Activated CD8-positive, alpha-beta T cell treated with anti-CD3 and anti-CD28 coated beads for 36 hours (primary cell): Measurements from ENCODE around the gene SPATS2L. TPM values are rescaled to one million over a fixed set of nuclear protein-coding genes. Genes with fewer than 3 reads are reported as not detected.
A peak's percentile ranks its signal among the peaks of the same experiment; 100 is the strongest.

ENCODE experiments used
- ATAC-seq: fragments of 200-7000 bp; cut with Tn5 transposase; one replicate; pipeline ENCODE4 v1.10.0; 2021; ENCODE audit warnings: mild to moderate bottlenecking, moderate library complexity
- CTCF ChIA-PET: fragments of 350-600 bp; sonication (Branson Sonifier 250); formaldehyde crosslinking; loops from one replicate; lab custom pipeline; 2021; ENCODE audit warnings: antibody characterized with exemption; lab: Charles Lee
- POLR2A ChIA-PET: fragments of 350-600 bp; sonication (Branson Sonifier 250); formaldehyde crosslinking; loops from one replicate; lab custom pipeline; 2021; ENCODE audit warnings: antibody characterized with exemption; lab: Charles Lee
- DNase-seq: peaks from one replicate; pipeline ENCODE4 v3.0.0-alpha.2; 2020
- H3K27ac Mint-ChIP-seq: one replicate; pipeline ENCODE4 v1.8.0; 2021; ENCODE audit warnings: mild to moderate bottlenecking, mixed read lengths
- H3K27me3 Mint-ChIP-seq: one replicate; pipeline ENCODE4 v1.8.0; 2021; ENCODE audit warnings: mixed read lengths
- H3K36me3 Mint-ChIP-seq: one replicate; pipeline ENCODE4 v1.8.0; 2021; ENCODE audit warnings: low read depth, mixed read lengths
- H3K4me1 Mint-ChIP-seq: one replicate; pipeline ENCODE4 v1.8.0; 2021; ENCODE audit warnings: low read depth, mixed read lengths
- H3K4me3 Mint-ChIP-seq: one replicate; pipeline ENCODE4 v1.8.0; 2021; ENCODE audit warnings: mild to moderate bottlenecking, moderate library complexity, mixed read lengths
- H3K9me3 Mint-ChIP-seq: one replicate; pipeline ENCODE4 v1.8.0; 2021; ENCODE audit warnings: mixed read lengths
- intact Hi-C: fragments of 100-400 bp; cut with micrococcal nuclease; formaldehyde crosslinking; loops from one replicate; pipeline ENCODE4 v1.10.0; 2022
- total RNA-seq, 2 experiments: library from RNA; stranded (reverse); gene quantifications; one replicate each; pipeline ENCODE4 v1.2.3, GENCODE V29; 2021
- TF ChIP-seq, protein P1 (sequence below): fragments of 200-600 bp; IDR thresholded peaks from one replicate; pipeline ENCODE4 v1.8.0; 2022; ENCODE audit warnings: antibody characterized with exemption, mild to moderate bottlenecking

Gene SPATS2L
- total RNA-seq, 2 experiments from 2014 or later = 5.7 to 9.0 TPM

DNA sequence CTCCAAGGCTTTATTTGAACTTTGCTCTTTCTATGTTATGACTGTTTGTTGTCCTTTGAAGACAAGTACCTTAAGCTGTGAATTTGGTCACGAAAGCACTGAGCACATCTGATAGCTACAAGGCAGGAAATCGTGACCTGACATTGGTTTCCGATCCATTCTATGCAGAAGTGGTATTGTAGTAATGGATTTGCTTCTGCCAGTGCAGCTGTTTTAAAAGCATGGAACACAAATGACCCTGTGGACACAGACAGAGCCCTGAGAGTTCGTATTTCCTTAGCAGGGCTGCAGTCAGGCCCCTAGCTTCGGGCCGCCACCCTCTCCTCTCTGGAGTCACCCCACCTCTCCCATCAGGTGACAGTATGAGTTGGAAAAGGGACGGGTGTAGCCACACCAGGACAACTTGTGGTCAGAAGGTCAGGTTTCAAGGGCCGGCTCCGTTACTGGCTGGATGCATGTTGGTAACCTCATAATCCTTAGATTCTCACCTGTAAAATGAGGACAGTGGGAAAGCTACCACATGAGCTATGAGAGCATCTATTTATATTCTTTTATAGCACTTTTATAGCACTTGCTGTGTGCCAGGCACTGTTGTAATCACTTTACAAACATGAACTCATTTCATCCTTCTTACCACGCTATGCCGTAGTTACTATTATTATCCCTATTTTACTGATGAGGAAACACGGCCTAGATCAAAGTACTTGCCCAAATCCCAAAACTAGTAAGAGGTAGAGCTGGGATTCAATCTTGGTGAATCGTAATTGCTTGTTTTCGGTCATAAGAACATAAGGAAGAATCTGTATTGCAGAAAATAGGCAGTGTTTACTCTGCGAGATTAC, 70.2 kb downstream of the SPATS2L start:
- ATAC-seq = peak; percentile 35
- POLR2A ChIA-PET = interaction anchor here (0.6 kb wide), 1 partner anchor 136 kb away, joined by 3 read pairs; no protein-coding TSS in a partner anchor
- peaks cover 49% of the 10 kb centered on the region for H3K4me1 Mint-ChIP-seq
- peak; percentile 18 for DNase-seq
- H3K36me3 Mint-ChIP-seq = no peaks in the 10 kb centered on the region
- TF ChIP-seq, protein P1, sequence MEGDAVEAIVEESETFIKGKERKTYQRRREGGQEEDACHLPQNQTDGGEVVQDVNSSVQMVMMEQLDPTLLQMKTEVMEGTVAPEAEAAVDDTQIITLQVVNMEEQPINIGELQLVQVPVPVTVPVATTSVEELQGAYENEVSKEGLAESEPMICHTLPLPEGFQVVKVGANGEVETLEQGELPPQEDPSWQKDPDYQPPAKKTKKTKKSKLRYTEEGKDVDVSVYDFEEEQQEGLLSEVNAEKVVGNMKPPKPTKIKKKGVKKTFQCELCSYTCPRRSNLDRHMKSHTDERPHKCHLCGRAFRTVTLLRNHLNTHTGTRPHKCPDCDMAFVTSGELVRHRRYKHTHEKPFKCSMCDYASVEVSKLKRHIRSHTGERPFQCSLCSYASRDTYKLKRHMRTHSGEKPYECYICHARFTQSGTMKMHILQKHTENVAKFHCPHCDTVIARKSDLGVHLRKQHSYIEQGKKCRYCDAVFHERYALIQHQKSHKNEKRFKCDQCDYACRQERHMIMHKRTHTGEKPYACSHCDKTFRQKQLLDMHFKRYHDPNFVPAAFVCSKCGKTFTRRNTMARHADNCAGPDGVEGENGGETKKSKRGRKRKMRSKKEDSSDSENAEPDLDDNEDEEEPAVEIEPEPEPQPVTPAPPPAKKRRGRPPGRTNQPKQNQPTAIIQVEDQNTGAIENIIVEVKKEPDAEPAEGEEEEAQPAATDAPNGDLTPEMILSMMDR = no peak
- no peaks in the 10 kb centered on the region for H3K27me3 Mint-ChIP-seq
- CTCF ChIA-PET = interaction anchor here (0.8 to 2.0 kb wide), 6 partner anchors 9 to 108 kb away, joined by 3 to 5 read pairs (median 4); no protein-coding TSS in a partner anchor
- no peak overlapping the region for H3K27ac Mint-ChIP-seq
- no peak overlapping the region for H3K4me3 Mint-ChIP-seq
- no peaks in the 10 kb centered on the region for H3K9me3 Mint-ChIP-seq
- intact Hi-C loops = no loop called here

DNA sequence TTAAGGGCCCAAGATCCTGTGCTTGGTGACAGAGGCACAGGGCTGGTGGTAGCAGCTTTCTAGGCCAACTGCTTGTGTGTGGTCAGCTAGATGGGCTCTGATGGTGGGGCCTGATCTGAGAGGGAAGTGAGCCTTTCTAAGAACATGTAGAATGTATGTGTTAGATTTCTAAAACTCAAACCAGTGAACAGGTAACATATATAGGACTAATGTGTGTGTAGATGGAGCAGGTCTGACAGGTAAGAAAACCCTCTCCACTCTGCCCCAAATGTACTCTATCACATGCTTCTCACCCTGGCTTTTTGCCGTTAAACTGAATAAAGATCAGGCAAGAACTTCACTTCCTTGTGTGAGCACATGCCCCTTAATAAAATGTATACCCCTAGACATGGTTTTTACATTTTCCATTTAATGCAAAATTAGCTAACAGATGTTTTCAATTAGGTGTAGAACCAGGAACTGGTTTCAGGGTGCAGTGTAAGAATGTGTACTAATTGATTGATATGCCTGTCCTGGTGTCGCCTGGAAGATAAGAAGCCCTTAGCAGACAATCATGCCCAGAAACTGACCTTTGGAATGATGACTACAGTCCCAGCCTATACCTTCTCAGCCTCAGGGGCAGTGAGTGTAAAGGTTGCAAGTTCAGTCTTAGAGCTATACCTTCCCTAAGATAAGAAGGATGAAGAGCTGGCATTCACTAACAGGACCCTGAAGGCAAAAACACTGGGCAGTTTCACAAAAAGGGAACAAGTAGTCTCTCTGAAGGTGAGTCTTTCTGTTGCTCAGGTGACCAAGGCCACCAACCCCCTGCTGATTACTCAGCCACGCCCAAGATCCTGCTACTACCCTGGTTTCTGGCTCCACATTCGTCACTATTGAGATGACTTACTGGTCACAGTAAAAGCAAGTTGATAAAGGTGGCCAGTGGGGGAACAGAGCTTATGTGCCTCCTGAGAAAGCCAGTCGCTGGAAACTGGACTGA, 71.2 kb downstream of the SPATS2L start:
- intact Hi-C loops = no loop called here
- peaks cover 48% of the 10 kb centered on the region for H3K4me1 Mint-ChIP-seq
- TF ChIP-seq, protein P1 = no peak
- no peak overlapping the region for H3K4me3 Mint-ChIP-seq
- no peak overlapping the region for H3K27ac Mint-ChIP-seq
- H3K9me3 Mint-ChIP-seq = no peaks in the 10 kb centered on the region
- no peaks in the 10 kb centered on the region for H3K27me3 Mint-ChIP-seq
- H3K36me3 Mint-ChIP-seq = no peaks in the 10 kb centered on the region
- ChIA-PET CTCF (interaction anchor here (1.3 to 2.0 kb wide), 2 partner anchors 93 to 107 kb away, joined by 3 to 5 read pairs; no protein-coding TSS in a partner anchor), POLR2A (interaction anchor here (1.4 kb wide), 1 partner anchor 28 kb away, joined by 4 read pairs; no protein-coding TSS in a partner anchor)
- DNase-seq (no peak), ATAC-seq (no peak)

DNA sequence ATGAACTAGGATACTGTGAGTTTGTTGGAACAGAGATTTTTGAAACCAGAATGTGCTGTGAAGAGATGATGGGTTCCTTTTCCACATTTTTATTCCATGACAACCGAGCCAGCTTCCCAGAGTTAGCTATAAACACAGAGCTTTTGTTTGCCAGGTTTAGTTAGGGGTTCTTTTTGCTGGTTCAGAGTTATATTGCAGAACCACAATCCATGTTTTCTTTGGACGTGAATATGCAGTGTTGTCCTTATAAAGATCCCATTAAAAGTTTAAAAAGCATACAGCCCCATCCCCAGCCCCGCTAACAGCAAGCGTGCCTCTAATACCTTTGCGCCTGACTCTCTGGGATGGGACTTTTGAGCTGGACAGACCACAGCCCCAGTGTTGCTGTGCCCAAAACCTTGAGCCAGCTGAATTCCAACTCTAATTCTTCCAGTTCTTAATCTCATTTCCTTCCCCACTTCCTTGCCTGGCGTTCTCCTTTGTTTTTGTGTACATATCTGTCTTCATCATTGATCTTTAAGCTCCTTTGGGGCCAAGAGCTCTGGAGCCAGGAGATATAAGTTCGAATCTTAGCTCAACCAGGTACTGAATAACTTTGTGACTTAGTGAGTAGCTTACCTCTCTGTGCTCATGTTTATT, 72.3 kb downstream of the SPATS2L start:
- Mint-ChIP-seq H3K4me3 (no peak overlapping the region), H3K9me3 (no peaks in the 10 kb centered on the region), H3K4me1 (peaks cover 47% of the 10 kb centered on the region), H3K27me3 (no peaks in the 10 kb centered on the region), H3K36me3 (no peaks in the 10 kb centered on the region), H3K27ac (no peak overlapping the region)
- TF ChIP-seq, protein P1 = no peak
- ATAC-seq (no peak), DNase-seq (no peak)
- ChIA-PET CTCF (interaction anchor here (1.3 kb wide), 1 partner anchor 393 kb away, joined by 3 read pairs; no protein-coding TSS in a partner anchor), POLR2A (interaction anchor here (1.4 kb wide), 1 partner anchor 27 kb away, joined by 4 read pairs; no protein-coding TSS in a partner anchor)
- intact Hi-C loops = no loop called here

DNA sequence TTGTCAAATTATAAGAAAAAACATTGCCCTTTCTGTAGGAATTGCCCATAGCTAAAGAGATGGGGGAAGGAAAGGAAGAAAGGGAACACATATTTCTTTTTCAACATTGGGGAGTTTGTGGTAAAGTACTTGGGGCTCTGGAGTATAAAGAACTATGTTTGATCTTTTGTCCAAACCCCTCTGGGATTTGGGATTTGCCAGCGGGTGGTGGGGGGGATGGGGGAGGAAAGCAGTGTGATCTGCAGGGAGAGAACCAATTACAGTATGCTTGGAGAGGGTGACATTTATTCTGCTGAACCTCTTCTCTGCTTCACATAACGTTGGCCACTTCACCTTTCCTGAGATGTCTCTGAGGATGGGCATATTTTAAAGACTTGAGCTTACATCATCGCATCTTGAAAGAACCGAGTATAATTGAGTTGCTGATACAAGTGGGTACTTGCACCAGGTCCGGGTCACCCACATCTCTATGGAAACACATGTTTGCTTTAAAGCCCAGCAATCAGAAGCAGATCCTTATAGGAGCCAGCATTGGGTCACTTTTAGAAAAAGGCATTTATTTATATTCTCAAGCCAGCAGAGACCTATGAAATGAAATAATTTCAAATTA, 73.1 kb downstream of the SPATS2L start:
- peaks cover 40% of the 10 kb centered on the region for H3K4me1 Mint-ChIP-seq
- POLR2A ChIA-PET = interaction anchor here (1.4 kb wide), 1 partner anchor 26 kb away, joined by 4 read pairs; no protein-coding TSS in a partner anchor
- TF ChIP-seq, protein P1 = no peak

More for the DNA sequence above, 73.1 kb downstream of the SPATS2L start:
- no peak overlapping the region for H3K4me3 Mint-ChIP-seq
- ATAC-seq (no peak), DNase-seq (no peak)
- H3K36me3 Mint-ChIP-seq = no peaks in the 10 kb centered on the region
- no peaks in the 10 kb centered on the region for H3K9me3 Mint-ChIP-seq
- no peaks in the 10 kb centered on the region for H3K27me3 Mint-ChIP-seq
- CTCF ChIA-PET = interaction anchor here (1.3 kb wide), 1 partner anchor 393 kb away, joined by 3 read pairs; no protein-coding TSS in a partner anchor
- intact Hi-C loops = no loop called here
- H3K27ac Mint-ChIP-seq = no peak overlapping the region
